ENCODE data around the gene IQGAP1.
"Not testable (repeated sequence)": the region's sequence is repeated elsewhere in the genome, so short reads cannot be mapped to it uniquely, and the experiment has no call there.

The IQGAP1 gene, protein sequence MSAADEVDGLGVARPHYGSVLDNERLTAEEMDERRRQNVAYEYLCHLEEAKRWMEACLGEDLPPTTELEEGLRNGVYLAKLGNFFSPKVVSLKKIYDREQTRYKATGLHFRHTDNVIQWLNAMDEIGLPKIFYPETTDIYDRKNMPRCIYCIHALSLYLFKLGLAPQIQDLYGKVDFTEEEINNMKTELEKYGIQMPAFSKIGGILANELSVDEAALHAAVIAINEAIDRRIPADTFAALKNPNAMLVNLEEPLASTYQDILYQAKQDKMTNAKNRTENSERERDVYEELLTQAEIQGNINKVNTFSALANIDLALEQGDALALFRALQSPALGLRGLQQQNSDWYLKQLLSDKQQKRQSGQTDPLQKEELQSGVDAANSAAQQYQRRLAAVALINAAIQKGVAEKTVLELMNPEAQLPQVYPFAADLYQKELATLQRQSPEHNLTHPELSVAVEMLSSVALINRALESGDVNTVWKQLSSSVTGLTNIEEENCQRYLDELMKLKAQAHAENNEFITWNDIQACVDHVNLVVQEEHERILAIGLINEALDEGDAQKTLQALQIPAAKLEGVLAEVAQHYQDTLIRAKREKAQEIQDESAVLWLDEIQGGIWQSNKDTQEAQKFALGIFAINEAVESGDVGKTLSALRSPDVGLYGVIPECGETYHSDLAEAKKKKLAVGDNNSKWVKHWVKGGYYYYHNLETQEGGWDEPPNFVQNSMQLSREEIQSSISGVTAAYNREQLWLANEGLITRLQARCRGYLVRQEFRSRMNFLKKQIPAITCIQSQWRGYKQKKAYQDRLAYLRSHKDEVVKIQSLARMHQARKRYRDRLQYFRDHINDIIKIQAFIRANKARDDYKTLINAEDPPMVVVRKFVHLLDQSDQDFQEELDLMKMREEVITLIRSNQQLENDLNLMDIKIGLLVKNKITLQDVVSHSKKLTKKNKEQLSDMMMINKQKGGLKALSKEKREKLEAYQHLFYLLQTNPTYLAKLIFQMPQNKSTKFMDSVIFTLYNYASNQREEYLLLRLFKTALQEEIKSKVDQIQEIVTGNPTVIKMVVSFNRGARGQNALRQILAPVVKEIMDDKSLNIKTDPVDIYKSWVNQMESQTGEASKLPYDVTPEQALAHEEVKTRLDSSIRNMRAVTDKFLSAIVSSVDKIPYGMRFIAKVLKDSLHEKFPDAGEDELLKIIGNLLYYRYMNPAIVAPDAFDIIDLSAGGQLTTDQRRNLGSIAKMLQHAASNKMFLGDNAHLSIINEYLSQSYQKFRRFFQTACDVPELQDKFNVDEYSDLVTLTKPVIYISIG (N-terminal part only)

DNA sequence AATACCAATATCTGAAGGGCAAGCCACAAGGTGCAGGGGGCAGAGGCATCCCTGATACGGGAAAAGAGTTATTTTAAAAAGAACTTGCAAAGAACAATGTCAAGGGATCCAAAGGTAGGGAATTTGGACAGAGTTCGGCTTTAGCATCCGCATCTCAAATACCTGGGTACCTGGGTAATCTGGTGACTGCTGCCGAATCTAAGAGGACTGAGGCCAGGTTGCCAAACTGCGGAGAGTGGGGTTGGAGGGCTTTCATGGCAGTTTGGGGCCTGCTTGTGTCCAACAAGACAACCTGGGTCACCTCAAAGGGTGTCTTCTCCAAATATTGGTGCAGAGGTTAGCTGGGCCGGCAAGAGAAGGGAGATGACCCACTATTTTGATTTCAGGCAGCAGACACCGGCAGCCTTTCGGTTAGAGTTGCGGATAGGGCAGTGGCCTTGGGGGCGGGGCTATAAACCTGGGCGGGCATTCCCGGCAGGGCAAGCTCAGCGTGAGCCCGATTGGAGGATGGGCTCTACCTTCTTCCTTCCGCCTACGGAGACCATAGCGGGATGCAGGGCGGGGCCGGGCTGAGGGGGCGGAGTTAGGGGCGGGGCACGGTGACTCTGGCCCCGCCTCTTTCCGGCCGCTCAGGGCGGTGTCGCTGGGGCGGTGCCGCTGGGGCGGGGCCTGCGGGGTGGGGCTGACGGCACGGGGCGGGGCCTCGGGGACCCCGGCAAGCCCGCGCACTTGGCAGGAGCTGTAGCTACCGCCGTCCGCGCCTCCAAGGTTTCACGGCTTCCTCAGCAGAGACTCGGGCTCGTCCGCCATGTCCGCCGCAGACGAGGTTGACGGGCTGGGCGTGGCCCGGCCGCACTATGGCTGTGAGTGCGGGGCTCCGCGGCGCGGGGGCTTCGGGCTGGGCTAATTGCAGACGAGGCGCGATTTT lies at the start of gene IQGAP1:
IQGAP1 (plus strand) TSS at position 709 of the 928 bp plus-strand sequence; CDS start at position 809, 100 bp downstream.
- peaks cover 25% of the 10 kb centered on the region for H3K4me1 ChIP-seq (ENCODE audit: control insufficient read depth, insufficient read depth, low read length)
- peak within 1 kb of the TSS; percentile 99 for H3K4me3 ChIP-seq (ENCODE audit: low read length)
- H3K27ac ChIP-seq (ENCODE audit: low read depth, low read length): peak within 1 kb of the TSS; percentile 97
- H3K9ac ChIP-seq (ENCODE audit: low read length): peak within 1 kb of the TSS; percentile 100
- peaks cover 11% of the 10 kb centered on the region for H3K36me3 ChIP-seq (ENCODE audit: control insufficient read depth, insufficient read depth, low read length)
- H3K27me3 ChIP-seq (ENCODE audit: control insufficient read depth, insufficient read depth, low read length): no peaks in the 10 kb centered on the region

DNA sequence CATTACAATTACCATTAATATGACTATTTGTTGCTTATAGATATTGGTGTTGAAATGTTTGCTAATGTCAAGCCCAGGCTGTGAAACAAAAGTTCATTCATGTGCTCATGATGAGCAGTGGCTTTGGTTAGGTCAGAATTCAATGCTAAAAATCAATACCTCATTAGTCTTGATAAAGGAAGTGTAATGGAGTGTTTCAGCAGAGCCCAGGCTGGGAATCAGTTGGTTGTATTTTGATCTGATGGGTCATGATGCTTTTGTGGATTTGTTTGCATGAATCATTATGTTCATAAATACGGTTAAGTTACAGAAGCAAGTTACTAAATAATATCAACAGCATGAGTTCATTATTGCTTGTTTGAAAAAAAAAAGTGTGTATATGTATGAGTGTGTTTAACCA lies 49.5 kb upstream of the IQGAP1 start:
- Histone ChIP-seq H3K27ac (ENCODE audit: low read depth, low read length) (no peak overlapping the region), H3K36me3 (ENCODE audit: control insufficient read depth, insufficient read depth, low read length) (no peaks in the 10 kb centered on the region), H3K27me3 (ENCODE audit: control insufficient read depth, insufficient read depth, low read length) (no peaks in the 10 kb centered on the region), H3K4me3 (ENCODE audit: low read length) (no peak overlapping the region), H3K4me1 (ENCODE audit: control insufficient read depth, insufficient read depth, low read length) (no peaks in the 10 kb centered on the region), H3K9ac (ENCODE audit: low read length) (no peak overlapping the region)

DNA sequence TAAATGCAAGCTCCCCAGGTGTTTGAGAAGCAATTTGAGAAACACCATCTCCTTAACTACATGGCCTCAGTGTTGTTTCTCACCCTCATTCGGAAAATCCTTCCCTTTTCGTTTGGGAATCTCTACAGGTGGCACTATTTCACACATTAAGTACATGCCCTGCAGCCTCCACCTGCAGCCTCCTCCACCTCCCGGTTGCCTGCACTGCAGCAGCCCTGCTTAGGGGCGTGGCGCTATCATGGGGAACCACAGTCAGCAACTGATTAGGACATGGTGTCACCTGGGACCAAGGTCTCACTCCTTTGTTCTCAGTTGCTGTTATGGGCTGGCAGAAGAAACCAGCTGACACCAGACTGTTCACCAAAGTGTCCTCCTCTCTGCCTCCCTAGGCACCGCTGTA lies 47.7 kb upstream of the IQGAP1 start:
- no peaks in the 10 kb centered on the region for H3K4me1 ChIP-seq (ENCODE audit: control insufficient read depth, insufficient read depth, low read length)
- H3K9ac ChIP-seq (ENCODE audit: low read length): no peak overlapping the region
- H3K27me3 ChIP-seq (ENCODE audit: control insufficient read depth, insufficient read depth, low read length): no peaks in the 10 kb centered on the region
- no peak overlapping the region for H3K27ac ChIP-seq (ENCODE audit: low read depth, low read length)
- H3K36me3 ChIP-seq (ENCODE audit: control insufficient read depth, insufficient read depth, low read length): no peaks in the 10 kb centered on the region
- H3K4me3 ChIP-seq (ENCODE audit: low read length): no peak overlapping the region

DNA sequence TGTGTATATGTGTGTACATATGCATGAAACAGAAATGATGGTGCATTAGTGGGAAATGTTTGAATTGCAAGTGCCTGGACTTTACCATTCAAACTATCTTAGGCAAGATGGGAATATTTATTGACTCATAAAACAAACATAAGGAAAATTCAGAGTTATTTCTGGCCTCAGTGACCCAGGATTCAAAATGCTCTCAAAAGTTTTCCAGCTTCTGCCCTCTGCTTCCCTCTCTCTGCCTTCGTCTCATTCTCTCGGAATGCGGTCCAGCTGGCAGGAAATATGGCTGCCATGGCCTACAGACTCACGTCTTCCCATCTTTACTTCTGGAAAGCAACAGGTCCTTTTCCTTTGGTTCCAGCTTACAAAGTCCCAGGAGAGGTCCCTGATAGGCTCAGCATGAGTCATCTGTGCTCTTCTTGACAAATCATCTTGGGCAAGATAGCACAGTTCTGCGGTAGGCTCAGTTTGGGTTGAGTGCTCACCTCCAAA lies 44.7 kb upstream of the IQGAP1 start:
- no peak overlapping the region for H3K9ac ChIP-seq (ENCODE audit: low read length)
- no peak overlapping the region for H3K27ac ChIP-seq (ENCODE audit: low read depth, low read length)

DNA sequence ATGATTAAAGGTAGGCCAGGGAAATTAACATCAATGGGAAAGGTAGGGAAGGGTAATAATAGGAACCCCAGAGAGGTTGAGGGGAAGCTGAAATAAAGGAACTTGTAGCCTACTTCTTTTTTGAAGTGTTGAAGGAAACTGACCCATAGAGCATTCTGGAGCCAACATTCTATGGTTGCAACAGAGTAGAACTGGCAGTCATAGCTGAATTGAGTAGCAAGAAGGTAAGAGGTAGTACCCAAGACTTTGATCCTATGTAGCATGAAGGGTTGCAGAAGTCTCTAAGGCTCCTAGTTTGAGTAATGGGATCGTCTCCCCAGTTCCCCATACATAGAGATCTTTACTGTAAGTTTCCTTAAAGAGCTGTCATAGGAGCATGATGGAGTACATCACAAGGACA lies 43.4 kb upstream of the IQGAP1 start:
- H3K4me1 ChIP-seq (ENCODE audit: control insufficient read depth, insufficient read depth, low read length): no peaks in the 10 kb centered on the region
- H3K27me3 ChIP-seq (ENCODE audit: control insufficient read depth, insufficient read depth, low read length): no peaks in the 10 kb centered on the region
- H3K27ac ChIP-seq (ENCODE audit: low read depth, low read length): no peak overlapping the region
- H3K4me3 ChIP-seq (ENCODE audit: low read length): no peak overlapping the region
- no peaks in the 10 kb centered on the region for H3K36me3 ChIP-seq (ENCODE audit: control insufficient read depth, insufficient read depth, low read length)
- H3K9ac ChIP-seq (ENCODE audit: low read length): no peak overlapping the region

More for the DNA sequence above, 44.7 kb upstream of the IQGAP1 start:
- Histone ChIP-seq H3K4me1 (ENCODE audit: control insufficient read depth, insufficient read depth, low read length) (no peaks in the 10 kb centered on the region), H3K36me3 (ENCODE audit: control insufficient read depth, insufficient read depth, low read length) (no peaks in the 10 kb centered on the region), H3K27me3 (ENCODE audit: control insufficient read depth, insufficient read depth, low read length) (no peaks in the 10 kb centered on the region), H3K4me3 (ENCODE audit: low read length) (no peak overlapping the region)

DNA sequence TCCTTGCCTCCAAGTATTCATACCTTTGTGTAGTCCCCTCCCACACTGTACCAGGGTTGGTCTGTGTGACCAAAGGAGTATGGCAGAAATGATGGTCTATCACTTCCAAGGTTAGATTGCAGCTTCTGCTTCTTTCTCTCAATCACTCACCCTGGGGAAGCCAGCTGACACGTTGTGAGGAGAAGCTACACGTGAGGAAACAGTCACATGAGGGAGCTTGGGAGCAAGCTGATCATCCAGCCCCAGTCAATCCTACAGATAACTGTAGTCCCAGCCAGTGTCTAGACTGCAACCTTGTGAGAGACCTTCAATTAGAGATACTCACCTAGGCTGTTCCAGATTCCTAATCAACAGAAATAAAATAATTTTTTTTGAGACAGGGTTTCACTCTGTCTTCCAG lies 42.2 kb upstream of the IQGAP1 start:
- H3K36me3 ChIP-seq (ENCODE audit: control insufficient read depth, insufficient read depth, low read length): no peaks in the 10 kb centered on the region
- H3K27me3 ChIP-seq (ENCODE audit: control insufficient read depth, insufficient read depth, low read length): no peaks in the 10 kb centered on the region
- H3K27ac ChIP-seq (ENCODE audit: low read depth, low read length): no peak overlapping the region
- H3K9ac ChIP-seq (ENCODE audit: low read length): no peak overlapping the region
- H3K4me3 ChIP-seq (ENCODE audit: low read length): no peak overlapping the region
- H3K4me1 ChIP-seq (ENCODE audit: control insufficient read depth, insufficient read depth, low read length): no peaks in the 10 kb centered on the region

DNA sequence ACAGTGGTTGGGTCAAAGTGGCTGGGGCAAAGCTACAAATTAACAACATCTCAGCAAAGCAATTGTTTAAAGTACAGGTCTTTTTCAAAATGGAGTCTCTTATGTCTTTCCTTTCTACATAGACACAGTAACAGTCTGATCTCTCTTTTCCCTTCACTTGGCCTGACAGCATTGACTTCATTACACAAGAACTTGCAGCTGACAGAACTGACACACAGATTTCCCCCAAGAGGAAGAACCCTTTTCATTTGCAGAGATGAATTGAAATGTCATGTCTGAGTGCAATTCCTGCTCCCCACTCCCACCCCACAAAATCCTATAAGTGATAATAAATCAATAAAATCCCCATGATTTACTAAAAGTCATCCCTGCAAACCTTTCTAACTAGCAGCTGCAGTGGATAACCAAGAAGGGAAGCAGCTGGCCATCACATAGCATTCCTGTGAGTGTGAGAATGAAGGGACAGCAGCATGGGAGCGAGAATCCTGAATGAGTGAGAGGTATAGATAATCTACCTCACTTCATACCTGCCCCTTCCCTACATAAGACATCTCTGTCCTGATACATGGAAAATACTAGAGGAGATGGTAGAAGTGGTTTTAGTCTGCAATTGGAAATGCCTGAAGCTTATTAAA lies 40.5 kb upstream of the IQGAP1 start:
- not testable (repeated sequence) for H3K9ac ChIP-seq (ENCODE audit: low read length); H3K27me3 ChIP-seq (ENCODE audit: control insufficient read depth, insufficient read depth, low read length); H3K4me1 ChIP-seq (ENCODE audit: control insufficient read depth, insufficient read depth, low read length); H3K27ac ChIP-seq (ENCODE audit: low read depth, low read length); H3K4me3 ChIP-seq (ENCODE audit: low read length); H3K36me3 ChIP-seq (ENCODE audit: control insufficient read depth, insufficient read depth, low read length)

DNA sequence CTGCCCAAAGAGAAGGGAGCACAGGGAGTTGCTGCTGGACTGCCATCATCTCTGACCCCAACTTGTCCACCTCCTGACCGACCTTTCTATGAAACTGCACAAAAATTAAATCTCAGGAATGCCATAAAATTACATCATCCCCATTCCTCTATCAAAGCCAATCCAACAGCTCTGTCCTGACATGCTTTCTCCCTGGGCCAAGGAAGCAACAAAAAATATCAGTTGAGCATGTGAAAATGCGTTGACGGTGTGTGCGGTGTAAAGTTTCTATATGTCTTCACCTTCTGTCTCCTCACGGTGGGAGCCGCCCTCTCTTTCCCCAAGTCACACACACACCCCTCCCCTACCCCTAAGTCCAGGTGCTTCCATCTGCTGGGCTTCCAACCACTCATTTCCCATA lies 39.6 kb upstream of the IQGAP1 start:
- no peak overlapping the region for H3K27ac ChIP-seq (ENCODE audit: low read depth, low read length)
- H3K27me3 ChIP-seq (ENCODE audit: control insufficient read depth, insufficient read depth, low read length): no peaks in the 10 kb centered on the region
- no peaks in the 10 kb centered on the region for H3K4me1 ChIP-seq (ENCODE audit: control insufficient read depth, insufficient read depth, low read length)
- no peak overlapping the region for H3K9ac ChIP-seq (ENCODE audit: low read length)
- no peak overlapping the region for H3K4me3 ChIP-seq (ENCODE audit: low read length)
- H3K36me3 ChIP-seq (ENCODE audit: control insufficient read depth, insufficient read depth, low read length): no peaks in the 10 kb centered on the region

DNA sequence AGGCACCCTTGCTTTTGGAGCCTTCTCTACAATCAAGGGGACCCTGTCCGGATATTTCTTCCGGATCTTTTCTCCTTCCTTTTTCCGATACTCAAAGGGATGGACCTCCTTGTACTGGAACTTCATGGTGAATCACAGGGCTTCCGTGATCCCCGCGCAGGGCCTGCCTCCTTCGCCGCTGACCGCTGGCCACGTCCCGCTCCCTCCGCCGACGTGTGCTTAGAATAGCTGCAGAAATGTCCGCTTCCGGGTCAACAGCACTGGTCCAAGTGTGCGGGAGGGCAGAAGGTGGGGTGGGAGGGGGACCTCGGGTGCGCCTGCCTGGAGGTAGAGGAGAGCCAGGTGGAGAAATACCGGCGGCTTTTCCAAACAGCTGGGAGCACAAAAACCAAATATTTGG lies 39.0 kb upstream of the IQGAP1 start:
- Histone ChIP-seq H3K36me3 (ENCODE audit: control insufficient read depth, insufficient read depth, low read length) (no peaks in the 10 kb centered on the region), H3K27me3 (ENCODE audit: control insufficient read depth, insufficient read depth, low read length) (no peaks in the 10 kb centered on the region), H3K27ac (ENCODE audit: low read depth, low read length) (no peak overlapping the region), H3K4me3 (ENCODE audit: low read length) (no peak overlapping the region), H3K9ac (ENCODE audit: low read length) (no peak overlapping the region), H3K4me1 (ENCODE audit: control insufficient read depth, insufficient read depth, low read length) (no peaks in the 10 kb centered on the region)

DNA sequence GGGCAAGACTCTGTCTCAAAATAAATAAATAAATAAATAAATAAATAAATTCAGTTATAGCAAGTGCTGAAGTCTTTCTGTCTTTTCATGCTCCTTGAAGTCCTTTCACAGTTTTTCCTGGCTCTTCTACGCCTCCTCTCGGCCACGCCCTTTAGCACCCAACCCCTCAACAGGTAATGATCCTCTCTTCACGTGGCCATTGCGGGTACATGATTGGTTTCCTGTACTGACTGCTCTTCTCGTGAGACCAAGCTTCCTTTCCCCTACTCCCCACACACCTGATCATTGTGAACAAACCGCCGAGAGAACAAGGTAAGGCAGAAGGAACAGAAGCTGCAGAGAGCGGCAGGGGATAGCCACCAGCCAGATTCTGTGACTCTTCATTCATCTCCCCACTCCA lies 38.2 kb upstream of the IQGAP1 start:
- Histone ChIP-seq H3K4me3 (ENCODE audit: low read length) (no peak overlapping the region), H3K27ac (ENCODE audit: low read depth, low read length) (no peak overlapping the region), H3K27me3 (ENCODE audit: control insufficient read depth, insufficient read depth, low read length) (no peaks in the 10 kb centered on the region), H3K9ac (ENCODE audit: low read length) (no peak overlapping the region), H3K4me1 (ENCODE audit: control insufficient read depth, insufficient read depth, low read length) (no peaks in the 10 kb centered on the region), H3K36me3 (ENCODE audit: control insufficient read depth, insufficient read depth, low read length) (no peaks in the 10 kb centered on the region)

DNA sequence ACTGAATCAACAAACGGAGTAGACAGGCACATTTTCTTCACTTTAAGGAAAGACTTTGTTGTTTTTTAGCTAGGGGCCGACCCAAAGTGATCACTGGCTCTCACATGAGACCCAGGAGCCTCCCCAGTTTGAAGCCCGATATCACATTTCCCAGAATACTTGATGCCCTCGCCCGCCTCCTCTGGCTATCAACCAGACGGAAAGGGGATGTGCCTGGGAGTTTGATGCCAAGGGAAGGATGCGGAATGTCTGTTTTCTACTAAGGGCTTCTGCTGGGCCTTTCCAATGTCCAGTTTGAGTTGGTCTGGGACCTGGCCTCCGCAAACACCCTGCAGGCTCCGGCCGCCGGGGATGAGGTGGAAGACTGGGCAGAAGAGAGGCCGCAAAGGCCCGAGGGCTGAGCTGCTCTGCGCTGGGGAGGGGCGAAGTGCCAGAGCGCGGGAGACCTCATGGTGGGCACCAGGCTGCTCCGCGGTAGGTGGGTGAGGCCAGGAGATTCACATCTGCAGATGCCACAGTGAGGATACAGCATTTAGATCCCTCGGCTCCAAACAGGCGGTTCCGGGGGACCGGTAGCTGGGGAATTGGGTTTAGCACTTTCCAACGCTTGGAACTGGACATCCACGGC lies 36.4 kb upstream of the IQGAP1 start:
- Histone ChIP-seq H3K36me3 (ENCODE audit: control insufficient read depth, insufficient read depth, low read length) (no peaks in the 10 kb centered on the region), H3K4me1 (ENCODE audit: control insufficient read depth, insufficient read depth, low read length) (no peaks in the 10 kb centered on the region), H3K4me3 (ENCODE audit: low read length) (peak overlapping the region; percentile 73), H3K27ac (ENCODE audit: low read depth, low read length) (no peak overlapping the region), H3K9ac (ENCODE audit: low read length) (no peak overlapping the region), H3K27me3 (ENCODE audit: control insufficient read depth, insufficient read depth, low read length) (no peaks in the 10 kb centered on the region)
